ENCODE results near the gene ZSCAN21.

The ZSCAN21 gene

GRCh38 chr7:100100420-100101015, 50.9 kb downstream of the ZSCAN21 start:
- DNase-seq (ENCODE audit: low read depth in 2 of 2), result peak; percentile 77 to 85

- DNase-seq (ENCODE audit: low read depth in 2 of 2), result peak; percentile 94 to 95
Measured at GRCh38 chr7:100101016-100101862, 51.7 kb downstream of the ZSCAN21 start, which contains the start of the genes AP4M1 and MCM7. AP4M1 (plus strand) TSS chr7:100101643; CDS start chr7:100101715, 72 bp downstream. MCM7 (minus strand) TSS chr7:100101397; CDS start chr7:100101294, 103 bp downstream.

- no peak for DNase-seq (ENCODE audit: low read depth in 2 of 2)
Measured at GRCh38 chr7:100102950-100103840, 53.6 kb downstream of the ZSCAN21 start.

- DNase-seq (ENCODE audit: low read depth in 2 of 2), result no peak
Measured at GRCh38 chr7:100105534-100105933, 56.0 kb downstream of the ZSCAN21 start.

GRCh38 chr7:100106633-100107032, 57.1 kb downstream of the ZSCAN21 start:
- DNase-seq (ENCODE audit: low read depth in 2 of 2), result no peak

GRCh38 chr7:100107125-100107737, 57.7 kb downstream of the ZSCAN21 start:
- no peak for DNase-seq (ENCODE audit: low read depth in 2 of 2)

- DNase-seq (ENCODE audit: low read depth in 2 of 2), result no peak
Measured at GRCh38 chr7:100107890-100108289, 58.3 kb downstream of the ZSCAN21 start.

GRCh38 chr7:100109521-100110163, 60.1 kb downstream of the ZSCAN21 start:
- no peak for DNase-seq (ENCODE audit: low read depth in 2 of 2)

GRCh38 chr7:100111156-100111555, 61.6 kb downstream of the ZSCAN21 start:
- no peak for DNase-seq (ENCODE audit: low read depth in 2 of 2)

GRCh38 chr7:100111914-100112313, 62.3 kb downstream of the ZSCAN21 start:
- DNase-seq (ENCODE audit: low read depth in 2 of 2), result no peak

All from stimulated activated CD8-positive, alpha-beta memory T cell treated with anti-CD3 and anti-CD28 coated beads, Interleukin-7, amount 100 ng/mL, for 4 hours (primary cell).